ENCODE measurements around the gene PPP1R36.
A peak's percentile ranks its signal among the peaks of the same experiment; 100 is the strongest.
"Not testable (repeated sequence)": the region's sequence is repeated elsewhere in the genome, so short reads cannot be mapped to it uniquely, and the experiment has no call there.

The PPP1R36 gene

DNA sequence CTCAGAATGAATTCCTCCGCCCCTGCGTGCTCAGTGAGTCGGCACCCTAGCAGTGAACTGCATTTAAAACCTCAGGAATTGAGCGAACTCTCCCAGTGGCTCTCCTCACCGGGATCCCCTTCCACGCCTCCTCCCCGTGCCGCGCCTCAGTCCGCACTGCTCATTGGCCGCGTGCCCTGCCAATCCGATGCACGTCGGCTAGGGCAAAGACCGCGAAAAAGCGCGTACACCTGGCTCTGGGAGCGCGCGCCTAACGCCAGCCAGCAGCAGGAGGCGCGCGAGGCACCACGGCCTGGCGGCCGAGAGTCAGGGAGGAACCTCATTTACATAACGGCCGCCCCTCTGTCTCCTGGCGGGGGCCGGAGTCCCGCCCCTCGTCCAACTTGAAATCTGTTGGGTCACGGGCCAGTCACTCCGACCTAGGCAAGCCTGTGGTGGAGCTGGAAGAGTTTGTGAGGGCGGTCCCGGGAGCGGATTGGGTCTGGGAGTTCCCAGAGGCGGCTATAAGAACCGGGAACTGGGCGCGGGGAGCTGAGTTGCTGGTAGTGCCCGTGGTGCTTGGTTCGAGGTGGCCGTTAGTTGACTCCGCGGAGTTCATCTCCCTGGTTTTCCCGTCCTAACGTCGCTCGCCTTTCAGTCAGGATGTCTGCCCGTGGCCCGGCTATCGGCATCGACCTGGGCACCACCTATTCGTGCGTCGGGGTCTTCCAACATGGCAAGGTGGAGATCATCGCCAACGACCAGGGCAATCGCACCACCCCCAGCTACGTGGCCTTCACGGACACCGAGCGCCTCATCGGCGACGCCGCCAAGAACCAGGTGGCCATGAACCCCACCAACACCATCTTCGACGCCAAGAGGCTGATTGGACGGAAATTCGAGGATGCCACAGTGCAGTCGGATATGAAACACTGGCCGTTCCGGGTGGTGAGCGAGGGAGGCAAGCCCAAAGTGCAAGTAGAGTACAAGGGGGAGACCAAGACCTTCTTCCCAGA is 9.3 kb upstream of the PPP1R36 start, which contains the start of gene HSPA2:
HSPA2 (plus strand) TSS at position 534 of the 995 bp plus-strand sequence; CDS start at position 643, 109 bp downstream.
- peak within 1 kb of the TSS; percentile 69 for H3K4me3 ChIP-seq (ENCODE audit: low read length)
- no peak for TF ChIP-seq ZNF274 (IDR thresholded peaks at IDR 0.05; ENCODE audit: low read depth, low read length)

DNA sequence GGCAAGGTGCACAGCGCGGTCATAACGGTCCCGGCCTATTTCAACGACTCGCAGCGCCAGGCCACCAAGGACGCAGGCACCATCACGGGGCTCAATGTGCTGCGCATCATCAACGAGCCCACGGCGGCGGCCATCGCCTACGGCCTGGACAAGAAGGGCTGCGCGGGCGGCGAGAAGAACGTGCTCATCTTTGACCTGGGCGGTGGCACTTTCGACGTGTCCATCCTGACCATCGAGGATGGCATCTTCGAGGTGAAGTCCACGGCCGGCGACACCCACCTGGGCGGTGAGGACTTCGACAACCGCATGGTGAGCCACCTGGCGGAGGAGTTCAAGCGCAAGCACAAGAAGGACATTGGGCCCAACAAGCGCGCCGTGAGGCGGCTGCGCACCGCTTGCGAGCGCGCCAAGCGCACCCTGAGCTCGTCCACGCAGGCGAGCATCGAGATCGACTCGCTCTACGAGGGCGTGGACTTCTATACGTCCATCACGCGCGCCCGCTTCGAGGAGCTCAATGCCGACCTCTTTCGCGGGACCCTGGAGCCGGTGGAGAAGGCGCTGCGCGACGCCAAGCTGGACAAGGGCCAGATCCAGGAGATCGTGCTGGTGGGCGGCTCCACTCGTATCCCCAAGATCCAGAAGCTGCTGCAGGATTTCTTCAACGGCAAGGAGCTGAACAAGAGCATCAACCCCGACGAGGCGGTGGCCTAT is 8.3 kb upstream of the PPP1R36 start:
- TF ChIP-seq ZNF274 (IDR thresholded peaks at IDR 0.05; ENCODE audit: low read depth, low read length): no peak
- no peak overlapping the region; the same call in 1 of the 2 replicates for H3K4me3 ChIP-seq (ENCODE audit: low read length)

DNA sequence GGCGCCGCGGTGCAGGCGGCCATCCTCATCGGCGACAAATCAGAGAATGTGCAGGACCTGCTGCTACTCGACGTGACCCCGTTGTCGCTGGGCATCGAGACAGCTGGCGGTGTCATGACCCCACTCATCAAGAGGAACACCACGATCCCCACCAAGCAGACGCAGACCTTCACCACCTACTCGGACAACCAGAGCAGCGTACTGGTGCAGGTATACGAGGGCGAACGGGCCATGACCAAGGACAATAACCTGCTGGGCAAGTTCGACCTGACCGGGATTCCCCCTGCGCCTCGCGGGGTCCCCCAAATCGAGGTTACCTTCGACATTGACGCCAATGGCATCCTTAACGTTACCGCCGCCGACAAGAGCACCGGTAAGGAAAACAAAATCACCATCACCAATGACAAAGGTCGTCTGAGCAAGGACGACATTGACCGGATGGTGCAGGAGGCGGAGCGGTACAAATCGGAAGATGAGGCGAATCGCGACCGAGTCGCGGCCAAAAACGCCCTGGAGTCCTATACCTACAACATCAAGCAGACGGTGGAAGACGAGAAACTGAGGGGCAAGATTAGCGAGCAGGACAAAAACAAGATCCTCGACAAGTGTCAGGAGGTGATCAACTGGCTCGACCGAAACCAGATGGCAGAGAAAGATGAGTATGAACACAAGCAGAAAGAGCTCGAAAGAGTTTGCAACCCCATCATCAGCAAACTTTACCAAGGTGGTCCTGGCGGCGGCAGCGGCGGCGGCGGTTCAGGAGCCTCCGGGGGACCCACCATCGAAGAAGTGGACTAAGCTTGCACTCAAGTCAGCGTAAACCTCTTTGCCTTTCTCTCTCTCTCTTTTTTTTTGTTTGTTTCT is 7.6 kb upstream of the PPP1R36 start:
- TF ChIP-seq ZNF274 (IDR thresholded peaks at IDR 0.05; ENCODE audit: low read depth, low read length): no peak
- peak overlapping the region; percentile 25 for H3K4me3 ChIP-seq (ENCODE audit: low read length)

DNA sequence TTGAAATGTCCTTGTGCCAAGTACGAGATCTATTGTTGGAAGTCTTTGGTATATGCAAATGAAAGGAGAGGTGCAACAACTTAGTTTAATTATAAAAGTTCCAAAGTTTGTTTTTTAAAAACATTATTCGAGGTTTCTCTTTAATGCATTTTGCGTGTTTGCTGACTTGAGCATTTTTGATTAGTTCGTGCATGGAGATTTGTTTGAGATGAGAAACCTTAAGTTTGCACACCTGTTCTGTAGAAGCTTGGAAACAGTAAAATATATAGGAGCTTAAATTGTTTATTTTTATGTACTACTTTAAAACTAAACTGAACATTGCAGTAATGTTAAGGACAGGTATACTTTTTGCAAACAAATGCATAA is 6.9 kb upstream of the PPP1R36 start:
- TF ChIP-seq ZNF274 (IDR thresholded peaks at IDR 0.05; ENCODE audit: low read depth, low read length): no peak

DNA sequence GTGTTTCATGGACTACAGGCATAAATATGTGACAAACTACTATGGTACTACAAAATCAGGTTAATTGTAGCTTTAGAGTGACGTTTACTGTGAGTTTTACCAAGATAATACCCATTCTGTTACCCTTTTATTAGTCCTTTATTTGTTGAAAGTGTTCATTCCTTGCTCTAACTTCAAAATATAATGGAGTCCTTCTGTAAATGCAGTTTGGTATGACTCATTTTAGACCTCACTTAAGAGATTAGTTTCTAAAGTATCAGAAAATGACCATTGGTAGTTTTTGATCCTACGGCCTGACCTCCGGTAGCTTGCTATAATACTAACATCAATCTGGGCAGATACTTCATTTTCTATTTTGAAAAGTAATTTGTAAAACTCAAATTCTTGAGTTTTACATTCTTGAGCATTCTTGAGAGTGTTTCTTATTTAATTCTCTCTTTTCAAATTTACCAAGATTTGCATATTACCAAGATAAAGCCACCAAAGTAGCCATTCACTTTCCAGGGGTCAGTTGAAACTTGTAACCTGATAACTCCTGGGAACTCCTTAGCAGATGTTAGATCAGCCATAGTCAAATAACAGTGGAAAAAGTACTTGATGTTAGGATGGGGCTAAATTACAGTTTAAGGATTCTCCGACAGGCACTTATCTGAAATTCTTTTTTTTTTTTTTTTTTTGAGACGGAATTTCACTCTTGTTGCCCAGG is 5.0 kb upstream of the PPP1R36 start:
- H3K4me3 ChIP-seq (ENCODE audit: low read length): no peak overlapping the region
- no peak for TF ChIP-seq ZNF274 (IDR thresholded peaks at IDR 0.05; ENCODE audit: low read depth, low read length)

More for the DNA sequence above, 6.9 kb upstream of the PPP1R36 start:
- H3K4me3 ChIP-seq (ENCODE audit: low read length): peak overlapping the region; percentile 25; the same call in 1 of the 2 replicates

DNA sequence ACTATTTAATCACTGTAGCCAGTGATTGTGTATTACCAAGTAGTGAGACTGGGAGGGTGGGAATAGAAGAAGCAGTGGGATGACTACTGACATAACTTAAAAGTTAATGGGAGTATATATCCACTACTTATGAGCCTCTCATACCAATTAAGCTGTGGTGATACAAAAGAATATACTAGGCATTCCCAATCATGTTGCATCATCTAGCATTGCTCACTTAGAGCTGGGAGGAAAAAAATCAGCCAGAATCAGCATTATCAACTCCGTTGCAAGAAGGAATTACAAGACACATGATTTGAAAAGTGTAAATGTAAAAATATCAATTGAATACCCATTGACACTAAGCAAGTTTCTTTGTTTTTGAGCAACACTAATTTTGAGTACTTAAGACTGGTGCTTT is 745 bp upstream of the PPP1R36 start:
- TF ChIP-seq ZNF274 (IDR thresholded peaks at IDR 0.05; ENCODE audit: low read depth, low read length): no peak
- no peak overlapping the region for H3K4me3 ChIP-seq (ENCODE audit: low read length)

DNA sequence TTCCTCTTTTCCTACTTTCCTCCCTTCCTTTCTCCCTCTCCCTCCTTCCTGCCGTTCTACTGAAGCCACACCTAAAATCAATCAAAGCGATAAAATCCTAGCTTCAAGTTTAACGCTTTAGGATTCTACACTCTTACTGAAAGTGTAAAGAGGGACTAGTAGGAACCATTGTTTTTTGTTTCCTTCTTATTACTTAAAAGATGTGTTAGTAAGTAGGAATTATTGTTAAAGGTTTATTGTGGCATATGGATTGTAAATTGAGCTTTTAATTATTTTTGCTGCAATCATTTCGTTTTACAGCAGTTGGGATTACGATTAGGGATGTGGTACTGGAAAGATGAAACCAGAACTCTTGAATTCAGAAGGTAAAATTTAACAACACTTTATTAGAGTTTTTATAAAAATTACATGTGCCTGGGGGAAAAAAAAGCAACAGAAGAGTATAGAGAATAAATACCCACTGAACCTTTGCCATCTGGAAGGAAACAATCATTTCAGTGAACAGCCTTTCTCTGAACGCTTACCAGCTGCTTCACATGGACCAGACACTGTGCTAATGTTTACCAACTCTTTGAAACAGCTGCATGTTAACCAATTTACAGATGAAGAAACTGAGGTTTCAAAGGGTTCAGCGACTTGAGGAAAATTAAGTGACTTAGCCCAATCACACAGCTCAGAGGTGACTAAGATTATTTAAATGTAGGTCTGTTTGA is 1.0 kb downstream of the PPP1R36 start:
- TF ChIP-seq ZNF274 (IDR thresholded peaks at IDR 0.05; ENCODE audit: low read depth, low read length): no peak

DNA sequence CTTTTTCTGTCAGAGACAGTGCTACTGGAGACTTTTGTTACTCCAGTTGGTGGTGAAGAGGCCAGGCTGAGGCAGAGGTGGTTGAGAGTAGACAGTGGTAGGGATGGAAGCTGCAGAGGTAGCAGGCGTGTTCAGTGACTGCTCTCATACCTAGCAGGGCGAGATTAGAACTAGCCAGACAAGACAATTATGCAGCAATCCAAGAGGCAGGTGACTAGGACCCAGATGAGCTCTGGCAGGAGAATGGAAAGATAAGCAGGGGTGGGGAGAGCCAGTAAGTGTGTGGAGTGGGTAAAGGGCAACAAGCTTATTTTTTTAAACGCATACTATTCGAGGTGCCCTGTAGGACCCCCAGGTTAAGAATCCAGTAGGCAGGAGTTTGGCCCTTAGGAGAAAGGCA is 4.8 kb downstream of the PPP1R36 start:
- no peak for TF ChIP-seq ZNF274 (IDR thresholded peaks at IDR 0.05; ENCODE audit: low read depth, low read length)
- H3K4me3 ChIP-seq (ENCODE audit: low read length): no peak overlapping the region

More for the DNA sequence above, 1.0 kb downstream of the PPP1R36 start:
- no peak overlapping the region for H3K4me3 ChIP-seq (ENCODE audit: low read length)

DNA sequence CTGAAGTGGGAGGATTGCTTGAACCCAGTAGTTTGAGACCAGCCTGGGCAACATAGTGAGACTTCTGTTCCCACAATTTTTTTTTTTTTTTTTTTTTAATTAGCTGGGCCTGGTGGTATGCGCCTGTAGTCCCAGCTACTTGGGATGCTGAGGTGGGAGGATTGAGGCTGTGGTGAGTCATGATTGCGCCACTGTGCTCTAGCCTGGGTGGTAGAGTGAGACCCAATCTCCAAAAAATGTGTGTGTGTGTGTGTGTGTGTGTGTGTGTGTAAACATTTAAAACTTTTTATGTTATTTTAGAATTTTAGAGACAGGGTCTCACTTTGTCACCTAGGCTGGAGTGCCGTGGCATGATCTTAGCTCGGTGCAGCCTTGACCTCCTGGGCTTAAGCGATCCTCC is 6.8 kb downstream of the PPP1R36 start:
- no peak overlapping the region for H3K4me3 ChIP-seq (ENCODE audit: low read length)
- no peak for TF ChIP-seq ZNF274 (IDR thresholded peaks at IDR 0.05; ENCODE audit: low read depth, low read length)

DNA sequence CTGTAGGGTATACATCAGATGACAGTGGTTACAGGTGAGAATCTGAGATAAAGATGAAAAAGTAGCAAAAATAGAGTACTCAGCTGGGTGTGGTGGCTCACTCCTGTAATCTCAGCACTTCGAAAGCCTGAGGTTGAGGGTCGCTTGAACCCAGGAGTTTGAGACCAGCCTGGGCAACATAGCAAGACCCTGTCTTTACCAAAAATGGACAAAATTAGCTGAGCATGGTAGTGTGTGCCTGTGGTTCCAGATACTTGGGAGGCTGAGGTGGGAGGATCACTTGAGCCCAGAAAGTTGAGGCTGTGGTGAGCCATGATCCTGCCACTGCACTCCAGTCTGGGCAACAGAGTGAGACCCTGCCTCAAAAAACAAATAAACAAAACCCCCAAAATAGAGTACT is 8.5 kb downstream of the PPP1R36 start:
- not testable (repeated sequence) for H3K4me3 ChIP-seq (ENCODE audit: low read length)

DNA sequence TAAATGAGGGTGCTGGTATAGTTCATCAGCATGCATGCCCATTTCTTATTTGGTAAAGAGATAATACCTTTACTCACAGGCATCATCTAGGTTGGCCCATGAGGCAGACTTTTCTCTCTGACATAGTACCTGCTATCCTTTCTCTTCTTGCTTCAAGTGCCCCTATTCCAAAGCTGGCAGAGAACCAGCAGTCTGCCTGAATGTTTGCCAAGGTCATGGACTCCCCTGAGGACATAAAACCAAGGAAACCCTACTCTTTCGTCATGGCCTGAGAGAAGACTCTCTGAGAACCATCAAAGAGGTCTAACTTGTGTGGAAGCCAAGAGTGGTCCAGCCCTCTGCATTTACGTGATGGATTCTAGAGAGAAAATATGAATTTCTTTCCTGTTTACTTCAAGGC is 11.9 kb downstream of the PPP1R36 start:
- no peak overlapping the region for H3K4me3 ChIP-seq (ENCODE audit: low read length)
- TF ChIP-seq ZNF274 (IDR thresholded peaks at IDR 0.05; ENCODE audit: low read depth, low read length): no peak

DNA sequence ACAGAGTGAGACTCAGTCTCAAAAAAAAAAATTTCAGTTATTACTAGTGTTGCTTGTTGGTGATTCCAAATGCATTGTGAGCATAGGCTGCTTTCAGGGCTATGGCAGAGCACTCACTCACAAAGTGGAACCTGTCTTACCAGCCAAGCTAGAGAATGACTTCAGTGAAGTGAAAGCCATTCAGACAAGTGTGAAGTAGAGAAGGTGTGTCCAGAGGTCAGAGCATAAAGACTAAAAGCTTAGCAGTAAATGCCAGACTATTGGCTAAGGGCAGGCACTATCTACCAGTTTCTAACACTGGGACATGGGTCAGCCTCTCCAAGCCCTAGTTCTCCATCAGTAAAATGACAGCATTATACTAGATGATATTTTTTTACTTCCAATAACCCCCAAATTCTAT is 12.7 kb downstream of the PPP1R36 start:
- no peak for TF ChIP-seq ZNF274 (IDR thresholded peaks at IDR 0.05; ENCODE audit: low read depth, low read length)
- no peak overlapping the region for H3K4me3 ChIP-seq (ENCODE audit: low read length)

DNA sequence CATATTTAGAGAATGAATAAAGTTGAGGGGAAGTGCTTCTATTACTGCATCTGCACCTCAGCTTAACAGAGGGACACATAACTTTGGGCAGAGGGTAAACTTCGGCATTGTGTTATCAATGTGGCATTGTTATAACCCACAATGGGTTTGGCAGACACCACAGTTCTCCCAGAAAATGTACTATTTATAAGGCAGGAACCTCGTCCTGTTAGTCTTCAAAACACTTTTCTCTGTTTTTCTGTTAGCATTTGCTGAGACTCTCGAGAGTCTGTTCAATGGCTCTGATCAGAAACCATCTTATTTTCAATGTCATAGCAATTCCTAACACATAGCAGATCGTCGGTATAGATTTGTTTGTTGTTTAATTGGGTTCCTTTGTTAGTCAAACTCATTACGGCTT is 13.9 kb downstream of the PPP1R36 start:
- H3K4me3 ChIP-seq (ENCODE audit: low read length): no peak overlapping the region
- no peak for TF ChIP-seq ZNF274 (IDR thresholded peaks at IDR 0.05; ENCODE audit: low read depth, low read length)

Data from GM08714 (cell line).